Nephron (organoid): ENCODE measurements around the gene APBB2.

Experiments
- H3K27ac Mint-ChIP-seq, 3 experiments: 2 replicates each; pipeline ENCODE4 v1.8.0; 2020; ENCODE audit warnings: mixed read lengths in 3 of 3, mild to moderate bottlenecking in 2 of 3, moderate library complexity in 1 of 3
- H3K27me3 Mint-ChIP-seq: 2 replicates; pipeline ENCODE4 v1.8.0; 2021; ENCODE audit warnings: low read depth, mild to moderate bottlenecking, moderate library complexity, mixed read lengths
- H3K36me3 Mint-ChIP-seq: 2 replicates; pipeline ENCODE4 v1.8.0; 2020; ENCODE audit warnings: low read depth, mixed read lengths
- H3K4me1 Mint-ChIP-seq: 2 replicates; pipeline ENCODE4 v1.8.0; 2020; ENCODE audit warnings: mixed read lengths
- H3K4me3 Mint-ChIP-seq, 3 experiments: 2 replicates each; pipeline ENCODE4 v1.8.0; 2020; ENCODE audit warnings: mild to moderate bottlenecking in 3 of 3, mixed read lengths in 3 of 3, moderate library complexity in 2 of 3
- H3K9me3 Mint-ChIP-seq: 2 replicates; pipeline ENCODE4 v1.8.0; 2020; ENCODE audit warnings: mixed read lengths
- CTCF ChIP-seq, 3 experiments: fragments of 200-600 bp; sonication (generic); IDR thresholded peaks; one replicate each; pipeline ENCODE4 v1.5.0; 2021; ENCODE audit warnings: antibody characterized with exemption in 3 of 3; ENCODE audit not compliant: unreplicated experiment in 3 of 3

APBB2 gene

GRCh38 chr4:40829586-40829985 is 384.8 kb downstream of the APBB2 start:
- H3K27ac Mint-ChIP-seq, result no peak overlapping the region
- peaks cover 65% of the 10 kb centered on the region for H3K36me3 Mint-ChIP-seq
- H3K27me3 Mint-ChIP-seq, result no peaks in the 10 kb centered on the region
- H3K4me1 Mint-ChIP-seq, result no peaks in the 10 kb centered on the region
- H3K4me3 Mint-ChIP-seq, result no peak overlapping the region
- no peak for TF ChIP-seq CTCF (IDR thresholded peaks at IDR 0.05; ENCODE audit: unreplicated experiment in 3 of 3)
- no peaks in the 10 kb centered on the region for H3K9me3 Mint-ChIP-seq

- Mint-ChIP-seq H3K27ac (no peak overlapping the region), H3K4me1 (no peaks in the 10 kb centered on the region), H3K4me3 (no peak overlapping the region), H3K9me3 (no peaks in the 10 kb centered on the region), H3K36me3 (peaks cover 59% of the 10 kb centered on the region), H3K27me3 (no peaks in the 10 kb centered on the region)
- TF ChIP-seq CTCF (IDR thresholded peaks at IDR 0.05; ENCODE audit: unreplicated experiment in 3 of 3), result no peak
Observed at GRCh38 chr4:40828661-40829060, 385.7 kb downstream of the APBB2 start.

- Mint-ChIP-seq H3K36me3 (peaks cover 59% of the 10 kb centered on the region), H3K4me1 (no peaks in the 10 kb centered on the region), H3K9me3 (no peaks in the 10 kb centered on the region), H3K27me3 (no peaks in the 10 kb centered on the region), H3K4me3 (no peak overlapping the region), H3K27ac (no peak overlapping the region)
- no peak for TF ChIP-seq CTCF (IDR thresholded peaks at IDR 0.05; ENCODE audit: unreplicated experiment in 3 of 3)
Observed at GRCh38 chr4:40827758-40828157, 386.6 kb downstream of the APBB2 start.

GRCh38 chr4:40826821-40827220 is 387.5 kb downstream of the APBB2 start:
- H3K27ac Mint-ChIP-seq, result no peak overlapping the region
- no peaks in the 10 kb centered on the region for H3K27me3 Mint-ChIP-seq
- no peaks in the 10 kb centered on the region for H3K4me1 Mint-ChIP-seq
- TF ChIP-seq CTCF (IDR thresholded peaks at IDR 0.05; ENCODE audit: unreplicated experiment in 3 of 3), result no peak
- peaks cover 66% of the 10 kb centered on the region for H3K36me3 Mint-ChIP-seq
- no peaks in the 10 kb centered on the region for H3K9me3 Mint-ChIP-seq
- H3K4me3 Mint-ChIP-seq, result no peak overlapping the region

- Mint-ChIP-seq H3K4me1 (no peaks in the 10 kb centered on the region), H3K36me3 (peaks cover 74% of the 10 kb centered on the region), H3K9me3 (no peaks in the 10 kb centered on the region), H3K27me3 (no peaks in the 10 kb centered on the region), H3K4me3 (no peak overlapping the region), H3K27ac (no peak overlapping the region)
- no peak for TF ChIP-seq CTCF (IDR thresholded peaks at IDR 0.05; ENCODE audit: unreplicated experiment in 3 of 3)
Observed at GRCh38 chr4:40825014-40825838, 389.1 kb downstream of the APBB2 start.
